ENCODE results near the gene TMCC3. TPM values are rescaled to one million over a fixed set of nuclear protein-coding genes. Genes with fewer than 3 reads are reported as not detected.
"Not testable (repeated sequence)": the region's sequence is repeated elsewhere in the genome, so short reads cannot be mapped to it uniquely, and the experiment has no call there.

Gene TMCC3
- total and polyA plus RNA-seq, 4 donors, result 24.0 to 46.1 (median 31.3) TPM

DNA sequence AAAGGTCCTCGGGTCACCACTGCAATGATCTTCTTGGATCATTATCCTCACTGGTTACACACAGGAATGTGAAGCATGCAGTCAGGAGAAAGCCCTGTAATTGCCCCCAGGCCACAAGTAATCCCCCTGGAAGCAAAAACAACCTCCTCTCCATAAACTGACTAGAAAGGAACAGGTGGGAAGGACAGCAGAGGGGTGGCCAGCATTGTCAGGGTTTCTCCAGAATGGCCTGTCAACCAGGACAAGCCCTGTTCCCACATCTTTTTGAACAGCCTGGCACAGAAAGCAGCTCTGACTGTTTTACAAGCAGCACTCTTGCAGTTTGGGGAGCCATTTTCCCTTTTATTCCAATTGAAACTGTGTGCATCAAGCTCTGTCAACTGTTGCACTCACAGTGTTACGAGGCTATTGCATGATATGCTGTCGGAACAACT lies 36.1 kb downstream of the TMCC3 start:
- 23% methylated on average over 3 of the region's 3 CpGs for WGBS (ENCODE audit: insufficient coverage)
- H3K4me3 ChIP-seq (ENCODE audit: low read depth, low read length), result peak overlapping the region; percentile 6
- no peaks in the 10 kb centered on the region for H3K9me3 ChIP-seq (ENCODE audit: control insufficient read depth, insufficient read depth, low read length)
- no peaks in the 10 kb centered on the region for H3K27me3 ChIP-seq (ENCODE audit: control insufficient read depth, insufficient read depth, low read length)
- peaks cover 26% of the 10 kb centered on the region for H3K4me1 ChIP-seq (ENCODE audit: control insufficient read depth, insufficient read depth, low read length)
- peak in 4 of 6 donors; percentile 29 to 84 (median 43) for DNase-seq (ENCODE audit: low read depth in 4 of 6, low spot score in 6 of 6)
- H3K36me3 ChIP-seq (ENCODE audit: control insufficient read depth, insufficient read depth, low read length), result no peaks in the 10 kb centered on the region
- peak overlapping the region; percentile 79 for H3K27ac ChIP-seq (ENCODE audit: low read depth, low read length)

DNA sequence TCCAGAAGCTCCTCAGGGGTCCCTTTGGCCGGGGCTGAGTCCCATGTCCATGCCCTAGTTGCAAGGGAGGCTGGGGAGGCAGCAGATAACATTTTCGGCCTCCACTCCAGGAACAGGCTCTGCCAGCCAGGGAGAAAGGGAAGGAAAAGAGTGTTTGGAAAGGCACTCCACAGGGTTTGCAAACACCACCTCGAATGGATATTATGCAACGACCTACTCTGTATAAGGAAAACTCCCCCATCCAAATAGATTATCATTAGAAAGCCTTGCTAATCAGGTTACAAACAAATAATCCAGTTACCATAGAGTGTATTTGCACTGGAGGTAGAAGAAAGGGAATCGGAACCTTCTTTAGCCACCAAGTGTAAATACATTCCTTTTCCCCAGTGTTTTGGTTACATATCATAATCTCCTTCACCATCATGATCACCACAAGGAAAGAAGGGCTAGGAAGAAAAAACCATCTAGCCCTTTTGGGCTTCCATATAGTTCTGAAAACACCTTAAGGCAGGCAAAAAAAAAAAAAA lies 40.4 kb downstream of the TMCC3 start:
- H3K4me3 ChIP-seq (ENCODE audit: low read depth, low read length), result no peak overlapping the region
- no peaks in the 10 kb centered on the region for H3K36me3 ChIP-seq (ENCODE audit: control insufficient read depth, insufficient read depth, low read length)
- peaks cover 4% of the 10 kb centered on the region for H3K4me1 ChIP-seq (ENCODE audit: control insufficient read depth, insufficient read depth, low read length)
- WGBS (ENCODE audit: insufficient coverage), result no CpG with 5 or more reads among the region's 5 CpGs
- no peaks in the 10 kb centered on the region for H3K9me3 ChIP-seq (ENCODE audit: control insufficient read depth, insufficient read depth, low read length)
- no peak for DNase-seq (ENCODE audit: low read depth in 4 of 6, low spot score in 6 of 6)
- H3K27ac ChIP-seq (ENCODE audit: low read depth, low read length), result no peak overlapping the region
- H3K27me3 ChIP-seq (ENCODE audit: control insufficient read depth, insufficient read depth, low read length), result no peaks in the 10 kb centered on the region

DNA sequence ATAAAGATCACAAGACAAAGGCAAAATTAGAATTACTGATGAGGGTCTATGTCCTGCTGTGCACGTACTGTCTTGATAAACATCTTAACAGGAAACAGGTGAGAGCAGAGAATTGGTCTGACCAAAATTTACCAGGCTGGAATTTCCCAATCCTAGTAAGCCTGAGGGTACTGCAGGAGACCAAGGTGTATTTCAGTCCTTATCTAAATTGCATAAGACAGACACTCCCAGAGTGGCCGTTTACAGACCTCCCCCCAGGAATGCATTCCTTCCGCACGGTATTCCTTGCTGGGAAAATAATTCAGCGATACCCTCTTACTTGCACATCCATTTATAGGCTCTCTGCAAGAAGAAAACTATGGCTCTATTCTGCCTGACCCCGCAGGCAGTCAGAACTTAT lies 43.5 kb downstream of the TMCC3 start:
- DNase-seq (ENCODE audit: low read depth in 4 of 6, low spot score in 6 of 6); H3K36me3 ChIP-seq (ENCODE audit: control insufficient read depth, insufficient read depth, low read length): not testable (repeated sequence)
- 89% methylated on average over 5 of the region's 6 CpGs for WGBS (ENCODE audit: insufficient coverage)

DNA sequence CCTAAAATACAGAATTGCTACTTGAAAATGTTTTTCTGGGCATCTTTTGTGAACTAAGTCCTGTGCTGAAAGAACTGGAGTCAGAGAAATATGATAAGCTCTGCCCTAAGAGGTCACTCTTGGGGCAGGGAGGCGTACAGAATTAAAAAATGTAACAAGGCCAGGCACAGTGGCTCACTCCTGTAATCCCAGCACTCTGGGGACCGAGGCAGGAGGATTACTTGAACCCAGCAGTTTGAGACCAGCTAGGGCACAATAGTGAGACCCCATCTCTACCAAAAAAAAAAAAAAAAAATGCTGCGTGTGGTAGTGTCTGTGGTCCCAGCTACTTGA lies 46.0 kb downstream of the TMCC3 start:
- H3K4me3 ChIP-seq (ENCODE audit: low read depth, low read length), result no peak overlapping the region
- 78% methylated on average over 1 of the region's 3 CpGs for WGBS (ENCODE audit: insufficient coverage)
- no peak overlapping the region for H3K27ac ChIP-seq (ENCODE audit: low read depth, low read length)
- no peak for DNase-seq (ENCODE audit: low read depth in 4 of 6, low spot score in 6 of 6)
- H3K27me3 ChIP-seq (ENCODE audit: control insufficient read depth, insufficient read depth, low read length), result no peaks in the 10 kb centered on the region
- H3K36me3 ChIP-seq (ENCODE audit: control insufficient read depth, insufficient read depth, low read length), result no peaks in the 10 kb centered on the region
- no peaks in the 10 kb centered on the region for H3K9me3 ChIP-seq (ENCODE audit: control insufficient read depth, insufficient read depth, low read length)
- H3K4me1 ChIP-seq (ENCODE audit: control insufficient read depth, insufficient read depth, low read length), result no peaks in the 10 kb centered on the region

More for the DNA sequence above, 43.5 kb downstream of the TMCC3 start:
- not testable (repeated sequence) for H3K4me1 ChIP-seq (ENCODE audit: control insufficient read depth, insufficient read depth, low read length); H3K27ac ChIP-seq (ENCODE audit: low read depth, low read length); H3K9me3 ChIP-seq (ENCODE audit: control insufficient read depth, insufficient read depth, low read length); H3K4me3 ChIP-seq (ENCODE audit: low read depth, low read length); H3K27me3 ChIP-seq (ENCODE audit: control insufficient read depth, insufficient read depth, low read length)

DNA sequence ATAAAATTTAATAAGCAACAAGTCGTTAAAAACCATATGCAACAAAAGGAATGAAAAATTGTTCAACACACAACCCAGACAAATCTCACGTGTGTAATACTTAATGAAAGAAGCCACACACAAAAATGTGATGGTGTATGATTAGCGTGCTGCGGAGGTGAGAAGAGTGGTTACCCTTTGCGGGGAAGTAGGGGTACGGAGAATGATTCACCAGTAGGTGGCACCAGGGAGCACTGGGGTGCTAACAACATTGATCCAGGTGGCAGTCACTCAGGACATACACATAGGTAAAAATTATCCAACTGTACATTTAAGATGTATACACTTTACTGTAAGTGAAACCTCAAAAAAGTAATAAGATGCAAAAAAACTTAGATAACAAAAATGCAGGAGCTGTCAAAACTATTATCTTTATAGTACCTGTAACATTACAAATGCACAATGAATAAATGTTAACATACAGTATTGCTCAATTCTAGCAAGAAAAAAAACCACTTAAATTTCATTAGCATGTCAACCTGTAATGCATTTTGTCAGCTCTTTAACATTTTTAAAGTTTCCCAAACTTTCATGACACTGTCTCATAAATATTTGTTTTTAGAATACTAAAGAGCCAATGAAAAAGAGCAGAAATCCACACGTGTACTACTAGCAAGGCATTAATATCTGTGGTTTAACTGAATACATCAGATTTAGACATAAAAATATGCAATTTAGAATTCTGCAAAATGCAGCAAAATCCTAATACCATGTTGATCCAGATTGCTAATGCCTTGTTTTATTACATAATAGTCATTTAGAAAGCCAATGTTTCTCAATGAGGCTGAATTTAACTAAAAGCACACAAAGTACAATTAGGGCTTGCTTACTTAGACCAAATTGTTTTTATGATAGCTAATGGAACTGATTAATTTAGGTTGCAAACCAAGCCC lies 46.7 kb downstream of the TMCC3 start:
- Histone ChIP-seq H3K9me3 (ENCODE audit: control insufficient read depth, insufficient read depth, low read length) (no peaks in the 10 kb centered on the region), H3K27me3 (ENCODE audit: control insufficient read depth, insufficient read depth, low read length) (no peaks in the 10 kb centered on the region), H3K36me3 (ENCODE audit: control insufficient read depth, insufficient read depth, low read length) (no peaks in the 10 kb centered on the region), H3K27ac (ENCODE audit: low read depth, low read length) (no peak overlapping the region), H3K4me3 (ENCODE audit: low read depth, low read length) (no peak overlapping the region), H3K4me1 (ENCODE audit: control insufficient read depth, insufficient read depth, low read length) (no peaks in the 10 kb centered on the region)
- DNase-seq (ENCODE audit: low read depth in 4 of 6, low spot score in 6 of 6), result peak in 1 of 6 donors; percentile 67
- WGBS (ENCODE audit: insufficient coverage), result 83% methylated on average over 2 of the region's 7 CpGs

DNA sequence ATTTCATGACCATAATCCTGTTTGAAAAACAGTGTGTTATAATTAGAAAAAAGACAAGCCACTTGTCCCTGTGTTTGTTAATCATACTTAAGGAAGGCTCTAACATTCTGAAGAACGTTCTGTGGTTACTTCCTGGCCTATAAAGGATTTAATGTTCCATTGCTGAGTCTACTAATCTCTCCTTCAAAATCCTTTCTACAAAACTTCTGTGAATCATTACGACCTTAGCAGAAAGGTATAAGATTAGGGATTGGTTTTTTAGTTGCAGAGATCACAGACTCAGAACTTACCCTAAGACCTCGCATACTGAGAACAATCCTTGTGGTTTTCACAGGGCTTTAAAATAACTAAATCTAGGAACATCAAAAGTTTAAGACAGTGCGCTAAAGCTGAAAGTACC lies 48.3 kb downstream of the TMCC3 start:
- Histone ChIP-seq H3K9me3 (ENCODE audit: control insufficient read depth, insufficient read depth, low read length) (no peaks in the 10 kb centered on the region), H3K36me3 (ENCODE audit: control insufficient read depth, insufficient read depth, low read length) (no peaks in the 10 kb centered on the region), H3K27ac (ENCODE audit: low read depth, low read length) (no peak overlapping the region), H3K4me1 (ENCODE audit: control insufficient read depth, insufficient read depth, low read length) (no peaks in the 10 kb centered on the region), H3K27me3 (ENCODE audit: control insufficient read depth, insufficient read depth, low read length) (no peaks in the 10 kb centered on the region), H3K4me3 (ENCODE audit: low read depth, low read length) (no peak overlapping the region)
- DNase-seq (ENCODE audit: low read depth in 4 of 6, low spot score in 6 of 6), result no peak
- WGBS (ENCODE audit: insufficient coverage), result 100% methylated on average over 1 of the region's 4 CpGs

DNA sequence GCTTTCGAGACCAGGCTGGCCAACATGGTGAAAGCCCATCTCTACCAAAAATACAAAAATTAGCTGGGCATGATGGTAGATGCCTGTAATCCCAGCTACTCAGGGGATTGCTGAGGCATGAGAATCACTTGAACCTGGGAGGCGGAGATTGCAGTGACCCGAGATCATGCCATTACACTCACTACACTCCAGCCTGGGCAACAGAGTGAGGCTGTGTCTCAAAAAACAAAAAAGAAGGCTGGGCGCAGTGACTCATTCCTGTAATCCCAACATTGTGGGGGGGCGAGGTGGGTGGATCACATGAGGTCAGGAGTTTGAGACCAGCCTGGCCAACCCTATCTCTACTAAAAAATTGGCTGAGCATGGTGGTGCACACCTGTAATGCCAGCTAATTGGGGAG lies 49.0 kb downstream of the TMCC3 start:
- not testable (repeated sequence) for H3K4me1 ChIP-seq (ENCODE audit: control insufficient read depth, insufficient read depth, low read length); H3K36me3 ChIP-seq (ENCODE audit: control insufficient read depth, insufficient read depth, low read length); H3K9me3 ChIP-seq (ENCODE audit: control insufficient read depth, insufficient read depth, low read length); H3K4me3 ChIP-seq (ENCODE audit: low read depth, low read length); DNase-seq (ENCODE audit: low read depth in 4 of 6, low spot score in 6 of 6); H3K27me3 ChIP-seq (ENCODE audit: control insufficient read depth, insufficient read depth, low read length); H3K27ac ChIP-seq (ENCODE audit: low read depth, low read length)
- 94% methylated on average over 3 of the region's 5 CpGs for WGBS (ENCODE audit: insufficient coverage)

DNA sequence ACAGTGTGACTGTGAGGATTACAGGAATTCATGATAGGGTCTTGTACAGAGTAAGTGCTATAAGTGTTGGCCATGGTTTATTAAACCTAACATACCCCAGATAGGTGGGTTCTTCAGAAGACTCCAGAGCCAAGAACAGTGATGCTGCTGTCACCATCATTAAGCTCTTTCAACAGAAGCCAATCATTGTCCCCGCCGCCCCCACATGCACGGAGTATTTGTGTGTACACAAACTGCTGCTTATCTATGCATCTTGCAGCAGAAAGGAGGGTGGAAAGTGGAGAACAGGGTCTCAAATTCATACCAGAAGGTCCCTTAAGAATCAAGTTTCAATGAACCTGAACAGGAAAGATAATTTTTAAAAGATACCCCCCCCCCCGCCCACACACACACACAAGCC lies 51.2 kb downstream of the TMCC3 start:
- WGBS (ENCODE audit: insufficient coverage), result 100% methylated on average over 3 of the region's 4 CpGs
- Histone ChIP-seq H3K4me1 (ENCODE audit: control insufficient read depth, insufficient read depth, low read length) (peaks cover 3% of the 10 kb centered on the region), H3K4me3 (ENCODE audit: low read depth, low read length) (no peak overlapping the region), H3K27me3 (ENCODE audit: control insufficient read depth, insufficient read depth, low read length) (no peaks in the 10 kb centered on the region), H3K27ac (ENCODE audit: low read depth, low read length) (no peak overlapping the region), H3K9me3 (ENCODE audit: control insufficient read depth, insufficient read depth, low read length) (no peaks in the 10 kb centered on the region), H3K36me3 (ENCODE audit: control insufficient read depth, insufficient read depth, low read length) (no peaks in the 10 kb centered on the region)
- no peak for DNase-seq (ENCODE audit: low read depth in 4 of 6, low spot score in 6 of 6)

DNA sequence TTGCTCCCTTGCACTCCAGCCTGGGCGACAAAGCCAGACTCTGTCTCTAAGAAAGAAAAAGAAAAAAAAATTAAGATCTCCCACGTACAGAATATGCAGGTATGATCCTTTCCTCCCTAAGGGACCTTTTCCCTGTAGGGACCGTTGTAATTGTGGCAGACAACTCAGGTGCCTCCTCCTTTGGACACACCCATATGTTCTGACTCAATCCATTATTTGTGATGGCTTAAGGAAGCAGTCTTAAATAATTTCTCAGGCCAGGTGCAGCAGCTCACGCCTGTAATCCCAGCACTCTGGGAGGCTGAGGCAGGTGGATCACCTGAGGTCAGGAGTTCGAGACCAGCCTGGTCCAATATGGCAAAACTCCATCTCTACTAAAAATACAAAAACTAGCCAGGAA lies 53.1 kb downstream of the TMCC3 start:
- 100% methylated on average over 1 of the region's 5 CpGs for WGBS (ENCODE audit: insufficient coverage)
- Histone ChIP-seq H3K4me3 (ENCODE audit: low read depth, low read length) (no peak overlapping the region), H3K27ac (ENCODE audit: low read depth, low read length) (no peak overlapping the region), H3K4me1 (ENCODE audit: control insufficient read depth, insufficient read depth, low read length) (peaks cover 3% of the 10 kb centered on the region), H3K36me3 (ENCODE audit: control insufficient read depth, insufficient read depth, low read length) (no peaks in the 10 kb centered on the region), H3K27me3 (ENCODE audit: control insufficient read depth, insufficient read depth, low read length) (no peaks in the 10 kb centered on the region), H3K9me3 (ENCODE audit: control insufficient read depth, insufficient read depth, low read length) (no peaks in the 10 kb centered on the region)
- no peak for DNase-seq (ENCODE audit: low read depth in 4 of 6, low spot score in 6 of 6)

DNA sequence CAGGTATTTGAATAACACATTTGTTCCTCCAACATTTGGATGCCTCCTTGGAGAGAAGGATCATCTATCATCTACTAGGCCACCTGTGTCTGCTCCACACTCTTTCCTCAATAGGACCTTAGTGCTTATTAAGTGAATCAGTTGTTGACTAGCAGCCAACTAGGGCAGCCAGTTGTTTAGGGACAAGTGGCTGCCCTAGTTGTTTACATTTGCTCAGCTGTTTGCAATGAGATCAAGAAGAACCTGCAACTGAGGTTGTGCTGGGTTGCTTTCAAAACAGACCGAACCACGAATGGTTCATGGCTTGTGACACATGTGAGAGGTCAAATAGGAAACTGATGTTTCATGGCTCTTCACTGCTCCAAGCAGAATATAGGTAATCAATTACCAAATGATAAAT lies 53.8 kb downstream of the TMCC3 start:
- Histone ChIP-seq H3K36me3 (ENCODE audit: control insufficient read depth, insufficient read depth, low read length) (no peaks in the 10 kb centered on the region), H3K27ac (ENCODE audit: low read depth, low read length) (no peak overlapping the region), H3K27me3 (ENCODE audit: control insufficient read depth, insufficient read depth, low read length) (no peaks in the 10 kb centered on the region), H3K4me3 (ENCODE audit: low read depth, low read length) (no peak overlapping the region), H3K9me3 (ENCODE audit: control insufficient read depth, insufficient read depth, low read length) (no peaks in the 10 kb centered on the region), H3K4me1 (ENCODE audit: control insufficient read depth, insufficient read depth, low read length) (peaks cover 3% of the 10 kb centered on the region)
- DNase-seq (ENCODE audit: low read depth in 4 of 6, low spot score in 6 of 6), result no peak
- WGBS (ENCODE audit: insufficient coverage), result no CpG with 5 or more reads among the region's 2 CpGs
